ENCODE data around the gene ANTXR1.

ANTXR1 gene

DNA sequence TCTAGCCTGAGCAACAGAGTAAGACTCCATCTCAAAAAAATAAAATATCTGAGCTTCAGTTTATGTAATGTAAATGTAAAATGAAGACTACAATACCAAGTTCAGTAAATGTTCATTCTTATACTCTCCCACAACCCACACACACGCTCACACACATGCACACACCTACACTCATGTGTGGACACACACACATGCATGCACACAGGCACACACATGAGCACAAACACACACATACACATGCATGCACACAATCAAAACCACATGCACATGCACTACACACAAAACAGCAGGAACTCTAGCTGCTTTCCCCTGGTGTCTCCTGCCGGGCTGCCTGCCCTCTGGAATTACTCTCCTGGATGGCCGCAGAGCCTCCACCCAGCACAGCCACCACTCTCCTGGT, 283.4 kb downstream of the ANTXR1 start:
- H3K9me3 Mint-ChIP-seq (ENCODE audit: low read depth): no peaks in the 10 kb centered on the region
- no peaks in the 10 kb centered on the region for H3K27me3 Mint-ChIP-seq
- no peaks in the 10 kb centered on the region for H3K4me1 Mint-ChIP-seq (ENCODE audit: low read depth)
- H3K27ac Mint-ChIP-seq: no peak overlapping the region
- H3K4me3 Mint-ChIP-seq: no peak overlapping the region
- no peaks in the 10 kb centered on the region for H3K36me3 Mint-ChIP-seq

- no peak overlapping the region for H3K27ac Mint-ChIP-seq
- no peak overlapping the region for H3K4me3 Mint-ChIP-seq
- peaks cover under 1% of the 10 kb centered on the region for H3K27me3 Mint-ChIP-seq
- no peaks in the 10 kb centered on the region for H3K9me3 Mint-ChIP-seq (ENCODE audit: low read depth)
- H3K4me1 Mint-ChIP-seq (ENCODE audit: low read depth): no peaks in the 10 kb centered on the region
- no peaks in the 10 kb centered on the region for H3K36me3 Mint-ChIP-seq
Measured at GRCh38 chr2:69297216-69297615, 284.2 kb downstream of the ANTXR1 start.

GRCh38 chr2:69298261-69298660, 285.3 kb downstream of the ANTXR1 start:
- no peaks in the 10 kb centered on the region for H3K36me3 Mint-ChIP-seq
- no peak overlapping the region for H3K4me3 Mint-ChIP-seq
- no peak overlapping the region for H3K27ac Mint-ChIP-seq
- no peaks in the 10 kb centered on the region for H3K4me1 Mint-ChIP-seq (ENCODE audit: low read depth)
- H3K27me3 Mint-ChIP-seq: peaks cover 4% of the 10 kb centered on the region
- no peaks in the 10 kb centered on the region for H3K9me3 Mint-ChIP-seq (ENCODE audit: low read depth)

- no peak overlapping the region for H3K27ac Mint-ChIP-seq
- no peaks in the 10 kb centered on the region for H3K36me3 Mint-ChIP-seq
- no peaks in the 10 kb centered on the region for H3K4me1 Mint-ChIP-seq (ENCODE audit: low read depth)
- no peaks in the 10 kb centered on the region for H3K9me3 Mint-ChIP-seq (ENCODE audit: low read depth)
- no peak overlapping the region for H3K4me3 Mint-ChIP-seq
- peaks cover 4% of the 10 kb centered on the region for H3K27me3 Mint-ChIP-seq
Measured at GRCh38 chr2:69298862-69299261, 285.9 kb downstream of the ANTXR1 start.

Measured in activated naive CD8-positive, alpha-beta T cell (primary cell).